ENCODE results near the gene CXCL3.
A peak's percentile ranks its signal among the peaks of the same experiment; 100 is the strongest.
"Not testable (repeated sequence)": the region's sequence is repeated elsewhere in the genome, so short reads cannot be mapped to it uniquely, and the experiment has no call there.

CXCL3 gene

GRCh38 chr4:74038425-74039314 is at the start of gene CXCL3:
TSS of gene CXCL3 (minus strand) at chr4:74038689. CDS start at chr4:74038611, 78 bp downstream.
- peak; percentile 14 for TF ChIP-seq CTCF (IDR thresholded peaks at IDR 0.05; ENCODE audit: low read depth, low read length, missing control alignments)
- peak within 1 kb of the TSS; percentile 67 for H3K4me3 ChIP-seq (replicated peaks; ENCODE audit: low read depth, low read length)
- no peak for DNase-seq (ENCODE audit: extremely low read depth, low read depth)

GRCh38 chr4:74087481-74087880 is 49.0 kb upstream of the CXCL3 start:
- no peak for TF ChIP-seq CTCF (IDR thresholded peaks at IDR 0.05; ENCODE audit: low read depth, low read length, missing control alignments)
- no peak overlapping the region for H3K4me3 ChIP-seq (replicated peaks; ENCODE audit: low read depth, low read length)
- no peak for DNase-seq (ENCODE audit: extremely low read depth, low read depth)

DNA sequence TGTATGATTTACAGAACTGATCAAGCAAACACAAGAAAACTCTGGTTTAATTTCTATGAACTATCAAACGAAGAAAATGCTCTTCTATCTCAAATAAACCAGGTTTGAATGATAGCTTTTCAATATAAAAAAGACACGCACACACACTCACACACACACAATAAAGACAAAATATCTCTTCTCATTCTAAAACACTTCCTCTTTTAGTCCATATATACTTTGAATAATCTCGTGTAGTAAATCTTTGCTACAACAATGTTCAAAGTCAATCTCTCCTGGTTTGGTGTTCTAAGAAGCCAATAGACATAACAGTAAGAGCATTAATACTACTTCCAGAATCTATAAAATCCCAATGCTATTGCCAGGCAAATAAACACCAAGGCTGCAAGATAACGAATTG is 47.2 kb upstream of the CXCL3 start:
- DNase-seq (ENCODE audit: extremely low read depth, low read depth): no peak
- H3K4me3 ChIP-seq (replicated peaks; ENCODE audit: low read depth, low read length): no peak overlapping the region
- no peak for TF ChIP-seq CTCF (IDR thresholded peaks at IDR 0.05; ENCODE audit: low read depth, low read length, missing control alignments)

DNA sequence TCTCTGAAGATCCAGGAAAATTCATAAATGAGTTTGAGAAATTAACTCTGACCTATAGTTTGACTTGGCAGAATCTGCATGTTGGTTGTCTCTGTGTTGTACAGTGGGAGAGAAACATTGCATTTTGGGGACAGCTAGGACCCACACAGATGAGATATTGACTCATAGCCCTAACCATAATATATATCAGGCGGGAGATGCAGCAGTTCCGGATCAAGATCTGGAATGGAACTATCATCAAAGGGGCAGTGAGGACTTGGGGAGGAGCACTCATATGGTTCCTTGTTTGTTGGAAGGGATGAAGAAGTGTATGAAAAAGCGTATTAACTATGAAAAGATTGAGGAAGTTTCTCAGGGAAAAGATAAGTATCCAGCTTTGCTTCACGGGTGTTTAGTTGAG is 46.5 kb upstream of the CXCL3 start:
- H3K4me3 ChIP-seq (replicated peaks; ENCODE audit: low read depth, low read length): no peak overlapping the region
- DNase-seq (ENCODE audit: extremely low read depth, low read depth): no peak
- no peak for TF ChIP-seq CTCF (IDR thresholded peaks at IDR 0.05; ENCODE audit: low read depth, low read length, missing control alignments)

- no peak for DNase-seq (ENCODE audit: extremely low read depth, low read depth)
- no peak overlapping the region for H3K4me3 ChIP-seq (replicated peaks; ENCODE audit: low read depth, low read length)
- TF ChIP-seq CTCF (IDR thresholded peaks at IDR 0.05; ENCODE audit: low read depth, low read length, missing control alignments): no peak
These were observed 45.1 kb upstream of the CXCL3 start for GRCh38 chr4:74083546-74083945.

- TF ChIP-seq CTCF (IDR thresholded peaks at IDR 0.05; ENCODE audit: low read depth, low read length, missing control alignments): no peak
- DNase-seq (ENCODE audit: extremely low read depth, low read depth): no peak
- H3K4me3 ChIP-seq (replicated peaks; ENCODE audit: low read depth, low read length): no peak overlapping the region
These were observed 42.5 kb upstream of the CXCL3 start for GRCh38 chr4:74081035-74081434.

GRCh38 chr4:74080351-74080750 is 41.9 kb upstream of the CXCL3 start:
- not testable (repeated sequence) for DNase-seq (ENCODE audit: extremely low read depth, low read depth); H3K4me3 ChIP-seq (replicated peaks; ENCODE audit: low read depth, low read length)

GRCh38 chr4:74079024-74079423 is 40.5 kb upstream of the CXCL3 start:
- DNase-seq (ENCODE audit: extremely low read depth, low read depth); H3K4me3 ChIP-seq (replicated peaks; ENCODE audit: low read depth, low read length): not testable (repeated sequence)

Data from HFF-Myc (cell line).